CD8-positive, alpha-beta memory T cell (primary cell): ENCODE data around the gene VWF. TPM values are rescaled to one million over a fixed set of nuclear protein-coding genes. Genes with fewer than 3 reads are reported as not detected.

ENCODE experiments used
- CTCF ChIA-PET: fragments of 350-600 bp; sonication (Branson Sonifier 250); formaldehyde crosslinking; loops from one replicate; lab custom pipeline; 2021; ENCODE audit warnings: antibody characterized with exemption; lab: Charles Lee
- POLR2A ChIA-PET: fragments of 350-600 bp; sonication (Branson Sonifier 250); formaldehyde crosslinking; loops from one replicate; lab custom pipeline; 2021; ENCODE audit warnings: antibody characterized with exemption; lab: Charles Lee
- DNase-seq, 5 donors: peaks; one replicate each; pipeline versions ENCODE4 v3.0.0 to v3.0.0-alpha.2; 2020 to 2022; ENCODE audit warnings: mixed read lengths in 1 of 5
- H3K27ac ChIP-seq: one replicate; pipeline ENCODE4 v1.7.0; 2013; ENCODE audit warnings: low read depth, mild to moderate bottlenecking, low read length, moderate library complexity
- H3K27me3 ChIP-seq: 2 replicates; pipeline ENCODE4 v1.7.0; 2013; ENCODE audit warnings: low read length, mild to moderate bottlenecking; ENCODE audit not compliant: insufficient read depth, poor library complexity, severe bottlenecking
- H3K36me3 ChIP-seq: 2 replicates; pipeline ENCODE4 v1.7.0; 2013; ENCODE audit warnings: mild to moderate bottlenecking, low read length, moderate library complexity; ENCODE audit not compliant: insufficient read depth
- H3K4me1 ChIP-seq: 2 replicates; pipeline ENCODE4 v1.7.0; 2013; ENCODE audit warnings: mild to moderate bottlenecking, low read length, moderate library complexity; ENCODE audit not compliant: insufficient read depth
- H3K4me3 ChIP-seq: 2 replicates; pipeline ENCODE4 v1.7.0; 2013; ENCODE audit warnings: mild to moderate bottlenecking, low read length
- H3K9me3 ChIP-seq: 2 replicates; pipeline ENCODE4 v1.7.0; 2013; ENCODE audit warnings: mild to moderate bottlenecking, low read length
- H3K27ac Mint-ChIP-seq, 8 donors: one replicate each; pipeline ENCODE4 v1.8.0; 2020 to 2021; ENCODE audit warnings: mixed read lengths in 8 of 8, mild to moderate bottlenecking in 6 of 8, inconsistent platforms in 3 of 8, moderate library complexity in 3 of 8
- H3K27me3 Mint-ChIP-seq, 2 donors: one replicate each; pipeline ENCODE4 v1.8.0; 2020 to 2021; ENCODE audit warnings: mixed read lengths in 2 of 2, mild to moderate bottlenecking in 1 of 2, moderate library complexity in 1 of 2
- H3K36me3 Mint-ChIP-seq, 3 donors: one replicate each; pipeline ENCODE4 v1.8.0; 2020 to 2021; ENCODE audit warnings: mixed read lengths in 3 of 3, inconsistent platforms in 1 of 3, mild to moderate bottlenecking in 1 of 3
- H3K4me1 Mint-ChIP-seq, 3 donors: one replicate each; pipeline ENCODE4 v1.8.0; 2020 to 2021; ENCODE audit warnings: mixed read lengths in 3 of 3, inconsistent platforms in 1 of 3, mild to moderate bottlenecking in 1 of 3
- H3K4me3 Mint-ChIP-seq, 7 donors: one replicate each; pipeline ENCODE4 v1.8.0; 2020 to 2021; ENCODE audit warnings: mixed read lengths in 7 of 7, mild to moderate bottlenecking in 6 of 7, moderate library complexity in 4 of 7, inconsistent platforms in 2 of 7
- H3K9me3 Mint-ChIP-seq, 5 donors: one replicate each; pipeline ENCODE4 v1.8.0; 2020 to 2022; ENCODE audit warnings: mixed read lengths in 5 of 5, mild to moderate bottlenecking in 3 of 5, moderate library complexity in 2 of 5, inconsistent platforms in 1 of 5
- polyA plus RNA-seq: library from polyadenylated mRNA; unstranded; fragments of 300-500 nt; fragmentation: Illumina TruSeq; gene quantifications from one replicate; pipeline ENCODE4 v1.2.3, GENCODE V29; 2021
- total RNA-seq, 2 experiments: library from RNA; stranded (reverse); gene quantifications; one replicate each; pipeline ENCODE4 v1.2.3, GENCODE V29; 2021

VWF gene
- total and polyA plus RNA-seq, 3 experiments from 2014 or later = 0.02 TPM; not detected in 2

DNA sequence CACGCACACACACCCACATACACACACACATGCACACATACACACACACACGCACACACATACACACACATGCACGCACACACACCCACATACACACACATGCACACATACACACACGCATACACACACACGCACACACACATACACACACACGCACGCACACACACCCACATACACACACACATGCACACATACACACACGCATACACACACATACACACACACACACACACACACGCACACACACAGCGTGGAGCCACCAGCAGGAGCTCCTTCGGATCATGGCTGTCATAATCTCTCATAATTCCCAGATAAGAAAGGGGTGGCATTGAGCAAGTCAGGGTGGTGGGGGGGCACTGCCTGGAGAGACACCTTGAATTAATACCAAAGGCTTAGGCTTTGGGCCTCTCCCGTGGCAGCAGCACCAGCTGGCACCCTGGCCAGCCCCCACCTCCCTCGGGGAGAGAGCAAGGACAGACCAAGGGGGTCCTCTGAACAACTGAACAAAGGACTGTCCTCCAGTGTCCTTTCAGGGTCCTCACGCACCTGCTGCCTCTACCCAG, 201.3 kb downstream of the VWF start:
- Histone ChIP-seq H3K27me3 (no peaks in the 10 kb centered on the region), H3K4me1 (no peaks in the 10 kb centered on the region), H3K36me3 (no peaks in the 10 kb centered on the region), H3K4me3 (no peak overlapping the region), H3K27ac (no peak overlapping the region), H3K9me3 (no peaks in the 10 kb centered on the region)
- ChIA-PET CTCF (no interaction called here), POLR2A (no interaction called here)
- no peak for DNase-seq
- Mint-ChIP-seq H3K4me3 (no peak overlapping the region), H3K27me3 (peaks cover 10 to 39% of the 10 kb centered on the region in 2 donors), H3K9me3 (peaks cover 0 to 2% (median 0%) of the 10 kb centered on the region in 5 donors), H3K27ac (no peak overlapping the region), H3K4me1 (no peaks in the 10 kb centered on the region), H3K36me3 (no peaks in the 10 kb centered on the region)

- peaks cover 0 to 2% (median 0%) of the 10 kb centered on the region in 5 donors for H3K9me3 Mint-ChIP-seq
- H3K36me3 Mint-ChIP-seq = no peaks in the 10 kb centered on the region
- no peak overlapping the region for H3K4me3 Mint-ChIP-seq
- Histone ChIP-seq H3K4me3 (no peak overlapping the region), H3K9me3 (no peaks in the 10 kb centered on the region), H3K4me1 (no peaks in the 10 kb centered on the region), H3K27me3 (no peaks in the 10 kb centered on the region), H3K27ac (no peak overlapping the region), H3K36me3 (no peaks in the 10 kb centered on the region)
- DNase-seq = no peak
- peaks cover 10 to 31% of the 10 kb centered on the region in 2 donors for H3K27me3 Mint-ChIP-seq
- no peaks in the 10 kb centered on the region for H3K4me1 Mint-ChIP-seq
- CTCF ChIA-PET = no interaction called here
- H3K27ac Mint-ChIP-seq = no peak overlapping the region
- POLR2A ChIA-PET = no interaction called here
Measured at GRCh38 chr12:5921966-5922899, 202.2 kb downstream of the VWF start.

GRCh38 chr12:5921027-5921909, 203.2 kb downstream of the VWF start:
- H3K27ac Mint-ChIP-seq = no peak overlapping the region
- no peaks in the 10 kb centered on the region for H3K36me3 Mint-ChIP-seq
- no peaks in the 10 kb centered on the region for H3K36me3 ChIP-seq
- no peaks in the 10 kb centered on the region for H3K27me3 ChIP-seq
- H3K4me1 ChIP-seq = no peaks in the 10 kb centered on the region
- CTCF ChIA-PET = no interaction called here
- DNase-seq = no peak
- H3K9me3 ChIP-seq = no peaks in the 10 kb centered on the region
- H3K27me3 Mint-ChIP-seq = peaks cover 9 to 27% of the 10 kb centered on the region in 2 donors
- no peak overlapping the region for H3K27ac ChIP-seq
- H3K4me3 ChIP-seq = no peak overlapping the region
- POLR2A ChIA-PET = no interaction called here
- H3K4me1 Mint-ChIP-seq = no peaks in the 10 kb centered on the region
- no peak overlapping the region for H3K4me3 Mint-ChIP-seq
- peaks cover 0 to 2% (median 0%) of the 10 kb centered on the region in 5 donors for H3K9me3 Mint-ChIP-seq

- no peak overlapping the region for H3K27ac Mint-ChIP-seq
- H3K4me3 Mint-ChIP-seq = no peak overlapping the region
- Histone ChIP-seq H3K4me3 (no peak overlapping the region), H3K4me1 (no peaks in the 10 kb centered on the region), H3K9me3 (no peaks in the 10 kb centered on the region), H3K27ac (no peak overlapping the region), H3K36me3 (no peaks in the 10 kb centered on the region), H3K27me3 (no peaks in the 10 kb centered on the region)
- H3K4me1 Mint-ChIP-seq = no peaks in the 10 kb centered on the region
- ChIA-PET POLR2A (no interaction called here), CTCF (no interaction called here)
- peaks cover 0 to 2% (median 0%) of the 10 kb centered on the region in 5 donors for H3K9me3 Mint-ChIP-seq
- no peaks in the 10 kb centered on the region for H3K36me3 Mint-ChIP-seq
- DNase-seq = no peak
- peaks cover 16 to 20% of the 10 kb centered on the region in 2 donors for H3K27me3 Mint-ChIP-seq
Measured at GRCh38 chr12:5916785-5917290, 207.6 kb downstream of the VWF start.

GRCh38 chr12:5915511-5915910, 209.0 kb downstream of the VWF start:
- no peak overlapping the region for H3K27ac Mint-ChIP-seq
- H3K4me3 Mint-ChIP-seq = no peak overlapping the region
- H3K36me3 Mint-ChIP-seq = no peaks in the 10 kb centered on the region
- peaks cover 12 to 24% of the 10 kb centered on the region in 2 donors for H3K27me3 Mint-ChIP-seq
- H3K9me3 Mint-ChIP-seq = peaks cover 0 to 2% (median 0%) of the 10 kb centered on the region in 5 donors
- CTCF ChIA-PET = no interaction called here
- Histone ChIP-seq H3K4me1 (no peaks in the 10 kb centered on the region), H3K9me3 (no peaks in the 10 kb centered on the region), H3K27me3 (no peaks in the 10 kb centered on the region), H3K36me3 (no peaks in the 10 kb centered on the region), H3K4me3 (no peak overlapping the region), H3K27ac (no peak overlapping the region)
- no peaks in the 10 kb centered on the region for H3K4me1 Mint-ChIP-seq
- no peak for DNase-seq
- POLR2A ChIA-PET = no interaction called here

GRCh38 chr12:5914387-5915149, 209.9 kb downstream of the VWF start:
- Mint-ChIP-seq H3K4me1 (no peaks in the 10 kb centered on the region), H3K9me3 (peaks cover 0 to 2% (median 0%) of the 10 kb centered on the region in 5 donors), H3K4me3 (no peak overlapping the region), H3K36me3 (no peaks in the 10 kb centered on the region), H3K27ac (peak overlapping the region in 1 of 8 donors; percentile 66), H3K27me3 (peaks cover 11 to 18% of the 10 kb centered on the region in 2 donors)
- Histone ChIP-seq H3K4me1 (no peaks in the 10 kb centered on the region), H3K27ac (no peak overlapping the region), H3K4me3 (no peak overlapping the region), H3K27me3 (no peaks in the 10 kb centered on the region), H3K36me3 (no peaks in the 10 kb centered on the region), H3K9me3 (no peaks in the 10 kb centered on the region)
- POLR2A ChIA-PET = no interaction called here
- no peak for DNase-seq
- CTCF ChIA-PET = no interaction called here

GRCh38 chr12:5913387-5913786, 211.1 kb downstream of the VWF start:
- H3K4me1 Mint-ChIP-seq = no peaks in the 10 kb centered on the region
- CTCF ChIA-PET = no interaction called here
- peaks cover 7 to 16% of the 10 kb centered on the region in 2 donors for H3K27me3 Mint-ChIP-seq
- POLR2A ChIA-PET = no interaction called here
- H3K4me3 Mint-ChIP-seq = no peak overlapping the region
- H3K9me3 Mint-ChIP-seq = no peaks in the 10 kb centered on the region
- no peaks in the 10 kb centered on the region for H3K36me3 Mint-ChIP-seq
- Histone ChIP-seq H3K4me1 (no peaks in the 10 kb centered on the region), H3K27me3 (no peaks in the 10 kb centered on the region), H3K9me3 (no peaks in the 10 kb centered on the region), H3K4me3 (no peak overlapping the region), H3K36me3 (no peaks in the 10 kb centered on the region), H3K27ac (no peak overlapping the region)
- H3K27ac Mint-ChIP-seq = peak overlapping the region in 1 of 8 donors; percentile 14
- no peak for DNase-seq
